HCT116 (cell line): ENCODE data around the gene WDR4. TPM values are rescaled to one million over a fixed set of nuclear protein-coding genes. Genes with fewer than 3 reads are reported as not detected.
A peak's percentile ranks its signal among the peaks of the same experiment; 100 is the strongest.

ENCODE experiments used
- ATAC-seq: fragments of 200-7000 bp; cut with Tn5 transposase; 2 replicates; pipeline ENCODE4 v1.9.1; 2020; ENCODE audit warnings: mild to moderate bottlenecking, moderate library complexity
- BruUV-seq: library from RNA; stranded (reverse); fragments of 400-500 nt; replicated peaks from 2 replicates; lab custom pipeline; 2021; lab: Mats Ljungman, UMichigan
- CTCF ChIA-PET: fragments of 300-600 bp; sonication (Branson Sonifier 250); formaldehyde crosslinking; loops from one replicate; lab custom pipeline; 2021; ENCODE audit warnings: antibody characterized with exemption; lab: Charles Lee
- POLR2A ChIA-PET: fragments of 300-600, 350-600 bp; sonication (Branson Sonifier 250); formaldehyde crosslinking; loops from one replicate; lab custom pipeline; 2021; ENCODE audit warnings: antibody characterized with exemption; lab: Charles Lee
- RAD21 ChIA-PET, 2 experiments: fragments of 300-600 bp; sonication (Branson Sonifier 250); formaldehyde crosslinking; loops; one replicate each; lab custom pipeline; 2023; ENCODE audit warnings: low total read pairs in 2 of 2; ENCODE audit not compliant: uncharacterized antibody in 2 of 2, unreplicated experiment in 2 of 2, low non-redundant PET in 1 of 2; lab: Charles Lee
- DNase-seq: peaks from one replicate; pipeline ENCODE4 v3.0.0-alpha.2; 2010; ENCODE audit warnings: low read depth, low spot score
- H2AFZ ChIP-seq: fragments of 200-600 bp; shearing (Covaris generic), sonication (generic); 2 replicates; pipeline ENCODE4 v1.6.1; 2017; ENCODE audit warnings: low read depth, mixed run types, mixed read lengths, antibody characterized with exemption, low read length; ENCODE audit not compliant: poor library complexity, severe bottlenecking
- H3K27ac ChIP-seq: 2 replicates; pipeline ENCODE4 v1.5.1; 2012; ENCODE audit warnings: low read depth, low read length
- H3K27me3 ChIP-seq: fragments of 200-600 bp; sonication (generic); 2 replicates; pipeline ENCODE4 v1.6.1; 2016; ENCODE audit warnings: mixed run types, low read length, mixed read lengths; ENCODE audit not compliant: insufficient read depth
- H3K36me3 ChIP-seq, 2 experiments: fragments of 200-500 bp in 1 of 2; fragments of 200-600 bp in 1 of 2; sonication (Bioruptor generic) in 1 of 2; sonication (generic) in 1 of 2; 2 replicates each; pipeline versions ENCODE4 v1.5.1 to v1.6.1; 2014 to 2016; ENCODE audit warnings: low read length in 2 of 2, inconsistent platforms in 1 of 2, mixed read lengths in 1 of 2, mixed run types in 1 of 2; ENCODE audit not compliant: insufficient read depth in 2 of 2, control insufficient read depth in 1 of 2
- H3K4me1 ChIP-seq, 2 experiments: fragments of 200-600 bp in 1 of 2; sonication (generic) in 1 of 2; 2 replicates each; pipeline versions ENCODE4 v1.5.1 to v1.6.1; 2012 to 2017; ENCODE audit warnings: low read length in 2 of 2, inconsistent platforms in 1 of 2, mild to moderate bottlenecking in 1 of 2, mixed read lengths in 1 of 2, mixed run types in 1 of 2, moderate library complexity in 1 of 2; ENCODE audit not compliant: insufficient read depth in 2 of 2, control insufficient read depth in 1 of 2
- H3K4me2 ChIP-seq: fragments of 200-600 bp; sonication (generic); 2 replicates; pipeline ENCODE4 v1.6.1; 2017; ENCODE audit warnings: mixed run types, low read length, mixed read lengths
- H3K4me3 ChIP-seq, 2 experiments: fragments of 200-600 bp in 1 of 2; sonication (generic) in 1 of 2; replicated peaks in 1 of 2; 2 replicates each; pipeline ENCODE4 v1.5.1; 2011 to 2016; ENCODE audit warnings: low read length in 2 of 2, control low read depth in 1 of 2, low read depth in 1 of 2, mild to moderate bottlenecking in 1 of 2, mixed read lengths in 1 of 2, mixed run types in 1 of 2
- H3K79me2 ChIP-seq: fragments of 200-600 bp; sonication (generic); 2 replicates; pipeline ENCODE4 v1.6.1; 2017; ENCODE audit warnings: mild to moderate bottlenecking, mixed run types, low read length, moderate library complexity, mixed read lengths; ENCODE audit not compliant: insufficient read depth
- H3K9ac ChIP-seq: fragments of 200-600 bp; sonication (generic); 2 replicates; pipeline ENCODE4 v1.6.1; 2016; ENCODE audit warnings: low read length, mixed read lengths
- H3K9me2 ChIP-seq: fragments of 200-600 bp; sonication (generic), shearing (Covaris generic); 2 replicates; pipeline ENCODE4 v1.6.1; 2017; ENCODE audit warnings: mixed run types, mild to moderate bottlenecking, moderate library complexity; ENCODE audit not compliant: insufficient read depth
- H3K9me3 ChIP-seq, 2 experiments: fragments of 200-500 bp in 1 of 2; fragments of 200-600 bp in 1 of 2; sonication (Bioruptor generic) in 1 of 2; sonication (generic) in 1 of 2; 2 replicates each; pipeline ENCODE4 v1.6.1; 2014 to 2017; ENCODE audit warnings: low read length in 2 of 2, mixed read lengths in 2 of 2, inconsistent platforms in 1 of 2, low read depth in 1 of 2, mild to moderate bottlenecking in 1 of 2, mixed run types in 1 of 2, moderate library complexity in 1 of 2; ENCODE audit not compliant: control insufficient read depth in 1 of 2, insufficient read depth in 1 of 2
- H4K20me1 ChIP-seq: fragments of 200-600 bp; sonication (generic), shearing (Covaris generic); 2 replicates; pipeline ENCODE4 v1.6.1; 2017; ENCODE audit warnings: mixed run types, mild to moderate bottlenecking, moderate library complexity; ENCODE audit not compliant: insufficient read depth
- CBX3 ChIP-seq: IDR thresholded peaks from 2 replicates; pipeline ENCODE4 v1.6.1; 2012; ENCODE audit warnings: low read depth
- RAD21 ChIP-seq: IDR thresholded peaks from 2 replicates; pipeline ENCODE4 v1.6.1; 2012; ENCODE audit warnings: low read depth, mild to moderate bottlenecking
- SIN3A ChIP-seq: IDR thresholded peaks from 2 replicates; pipeline ENCODE4 v1.6.1; 2012; ENCODE audit warnings: low read depth
- intact Hi-C: fragments of 100-400 bp; cut with micrococcal nuclease; formaldehyde crosslinking; loops from 2 replicates; pipeline ENCODE4 v1.10.0; 2022
- total RNA-seq: library from RNA; stranded (reverse); gene quantifications from one replicate; pipeline ENCODE4 v1.2.1, GENCODE V29; 2021; ENCODE audit not compliant: unreplicated experiment
- TF ChIP-seq, protein P1 (sequence below): IDR thresholded peaks from 2 replicates; pipeline ENCODE4 v1.6.1; 2012
- TF ChIP-seq, protein P2 (sequence below): IDR thresholded peaks from 2 replicates; pipeline ENCODE4 v1.6.1; 2012; ENCODE audit warnings: low read depth
- TF ChIP-seq, protein P3 (sequence below), 3 experiments: fragments of 200-600 bp in 1 of 3; sonication (generic) in 1 of 3; IDR thresholded peaks in 2 of 3; conservative IDR thresholded peaks in 1 of 3; 2 replicates each; pipeline ENCODE4 v1.5.1; 2012 to 2017; ENCODE audit warnings: low read depth in 2 of 3, low read length in 2 of 3, antibody characterized with exemption in 1 of 3, borderline replicate concordance in 1 of 3, control low read depth in 1 of 3, mild to moderate bottlenecking in 1 of 3, mixed read lengths in 1 of 3, mixed run types in 1 of 3, moderate library complexity in 1 of 3; ENCODE audit not compliant: insufficient read depth in 1 of 3

WDR4 gene
- total RNA-seq, 1 experiment from 2014 or later, result 34.8 TPM

DNA sequence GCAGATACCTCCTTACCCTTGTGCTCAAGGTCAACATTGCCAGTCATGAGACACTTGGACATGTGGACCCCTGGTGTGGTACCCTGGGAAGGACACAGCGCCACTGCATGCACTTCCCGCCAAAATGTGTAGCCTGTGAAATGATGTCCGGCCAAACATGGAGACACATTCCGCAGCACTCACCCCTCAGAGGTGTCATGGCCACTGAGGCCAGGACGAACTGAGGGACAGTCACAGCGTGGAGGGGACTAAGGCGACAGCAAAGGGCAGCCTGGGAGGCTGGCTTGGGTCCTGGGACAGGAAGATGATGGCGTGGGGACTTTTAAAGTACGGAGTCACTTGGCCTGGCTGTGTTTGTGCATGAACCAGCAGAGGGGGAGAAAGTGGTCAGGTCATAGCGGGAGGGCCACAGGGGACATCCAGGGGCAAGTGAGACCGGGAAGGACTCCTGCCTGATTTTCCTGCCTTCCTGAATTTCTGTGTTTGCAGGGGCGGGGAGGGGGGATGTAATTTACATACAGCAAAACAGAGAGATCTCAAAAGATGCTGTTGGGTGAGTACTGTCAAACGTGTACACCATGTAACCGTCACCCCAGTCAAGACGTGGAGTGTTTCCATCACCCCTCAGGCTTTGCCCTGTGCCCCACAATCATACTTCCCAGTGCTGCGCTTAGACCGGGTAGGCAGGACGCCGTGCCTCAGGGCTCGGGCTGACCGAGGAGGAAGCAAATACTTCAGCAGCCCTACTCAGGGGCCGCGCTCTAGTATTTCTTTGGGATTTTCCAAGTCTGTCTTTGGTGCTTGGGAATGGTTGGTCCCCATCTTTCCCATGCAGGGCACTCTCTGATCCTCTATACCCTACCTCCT, 45.2 kb downstream of the WDR4 start:
- H3K4me2 ChIP-seq, result no peak overlapping the region
- H3K4me1 ChIP-seq, result peaks cover 0 to 10% of the 10 kb centered on the region in 2 experiments; a peak in 1 of 4 replicates
- no peak overlapping the region for H2AFZ ChIP-seq
- no peak for TF ChIP-seq SIN3A
- TF ChIP-seq, protein P1, sequence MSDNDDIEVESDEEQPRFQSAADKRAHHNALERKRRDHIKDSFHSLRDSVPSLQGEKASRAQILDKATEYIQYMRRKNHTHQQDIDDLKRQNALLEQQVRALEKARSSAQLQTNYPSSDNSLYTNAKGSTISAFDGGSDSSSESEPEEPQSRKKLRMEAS, result 0 out of 2 replicates have a peak, but pooled peaks have one; percentile 11
- TF ChIP-seq, all 23 proteins: peak for 1
- no peaks in the 10 kb centered on the region for H3K79me2 ChIP-seq
- intact Hi-C loops, result loop anchor here (1.0 kb wide), 1 partner anchor 241 kb away; no protein-coding TSS in a partner anchor
- no peak overlapping the region for H3K9ac ChIP-seq
- no peak overlapping the region for H3K27ac ChIP-seq
- ChIA-PET RAD21 (interaction anchor here in 1 of 2 experiments (0.6 kb wide), 1 partner anchor 160 kb away, joined by 5 read pairs; no protein-coding TSS in a partner anchor), POLR2A (no interaction called here), CTCF (interaction anchor here (1.5 kb wide), 1 partner anchor 241 kb away, joined by 14 read pairs; no protein-coding TSS in a partner anchor)
- DNase-seq (no peak), ATAC-seq (peak; percentile 5; the same call in 1 of the 2 replicates)
- H3K9me2 ChIP-seq, result no peaks in the 10 kb centered on the region
- no TSS peak for BruUV-seq
- no peaks in the 10 kb centered on the region for H4K20me1 ChIP-seq
- H3K4me3 ChIP-seq, result no peak overlapping the region
- H3K36me3 ChIP-seq, result peaks cover 2 to 4% of the 10 kb centered on the region in 2 experiments; a peak in 1 of 4 replicates
- no peaks in the 10 kb centered on the region; a peak in 1 of 4 replicates for H3K9me3 ChIP-seq
- H3K27me3 ChIP-seq, result no peaks in the 10 kb centered on the region

DNA sequence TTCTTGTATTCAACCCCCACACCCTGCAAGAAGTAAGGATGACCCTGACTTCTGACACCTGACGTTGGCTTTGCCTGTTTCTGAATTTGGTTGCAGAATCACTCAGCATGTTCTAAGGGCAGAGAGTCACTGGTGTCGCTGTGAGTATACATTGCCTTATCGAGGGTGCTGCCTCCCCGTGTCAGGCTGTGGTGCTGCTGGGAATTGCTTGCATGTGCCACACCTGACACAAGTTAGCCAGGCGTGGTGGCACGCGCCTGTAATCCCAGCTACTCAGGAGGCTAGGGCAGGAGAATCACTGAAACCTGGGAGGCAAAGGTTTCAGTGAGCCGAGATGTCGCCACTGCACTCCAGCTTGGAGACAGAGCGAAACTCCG, 45.9 kb downstream of the WDR4 start:
- CTCF ChIA-PET, result interaction anchor here (1.5 kb wide), 1 partner anchor 240 kb away, joined by 14 read pairs; no protein-coding TSS in a partner anchor
- H3K4me3 ChIP-seq, result no peak overlapping the region
- H3K27me3 ChIP-seq, result no peaks in the 10 kb centered on the region
- peak; percentile 73 for ATAC-seq
- H3K79me2 ChIP-seq, result no peaks in the 10 kb centered on the region
- intact Hi-C loops, result loop anchor here (1.0 kb wide), 1 partner anchor 240 kb away; no protein-coding TSS in a partner anchor
- TF ChIP-seq, protein P2, sequence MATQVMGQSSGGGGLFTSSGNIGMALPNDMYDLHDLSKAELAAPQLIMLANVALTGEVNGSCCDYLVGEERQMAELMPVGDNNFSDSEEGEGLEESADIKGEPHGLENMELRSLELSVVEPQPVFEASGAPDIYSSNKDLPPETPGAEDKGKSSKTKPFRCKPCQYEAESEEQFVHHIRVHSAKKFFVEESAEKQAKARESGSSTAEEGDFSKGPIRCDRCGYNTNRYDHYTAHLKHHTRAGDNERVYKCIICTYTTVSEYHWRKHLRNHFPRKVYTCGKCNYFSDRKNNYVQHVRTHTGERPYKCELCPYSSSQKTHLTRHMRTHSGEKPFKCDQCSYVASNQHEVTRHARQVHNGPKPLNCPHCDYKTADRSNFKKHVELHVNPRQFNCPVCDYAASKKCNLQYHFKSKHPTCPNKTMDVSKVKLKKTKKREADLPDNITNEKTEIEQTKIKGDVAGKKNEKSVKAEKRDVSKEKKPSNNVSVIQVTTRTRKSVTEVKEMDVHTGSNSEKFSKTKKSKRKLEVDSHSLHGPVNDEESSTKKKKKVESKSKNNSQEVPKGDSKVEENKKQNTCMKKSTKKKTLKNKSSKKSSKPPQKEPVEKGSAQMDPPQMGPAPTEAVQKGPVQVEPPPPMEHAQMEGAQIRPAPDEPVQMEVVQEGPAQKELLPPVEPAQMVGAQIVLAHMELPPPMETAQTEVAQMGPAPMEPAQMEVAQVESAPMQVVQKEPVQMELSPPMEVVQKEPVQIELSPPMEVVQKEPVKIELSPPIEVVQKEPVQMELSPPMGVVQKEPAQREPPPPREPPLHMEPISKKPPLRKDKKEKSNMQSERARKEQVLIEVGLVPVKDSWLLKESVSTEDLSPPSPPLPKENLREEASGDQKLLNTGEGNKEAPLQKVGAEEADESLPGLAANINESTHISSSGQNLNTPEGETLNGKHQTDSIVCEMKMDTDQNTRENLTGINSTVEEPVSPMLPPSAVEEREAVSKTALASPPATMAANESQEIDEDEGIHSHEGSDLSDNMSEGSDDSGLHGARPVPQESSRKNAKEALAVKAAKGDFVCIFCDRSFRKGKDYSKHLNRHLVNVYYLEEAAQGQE, result no peak
- TF ChIP-seq, protein P1, result peak; percentile 40; the same call in 1 of the 2 replicates
- TF ChIP-seq RAD21, result peak; percentile 27; the same call in 1 of the 2 replicates
- TF ChIP-seq, protein P3, sequence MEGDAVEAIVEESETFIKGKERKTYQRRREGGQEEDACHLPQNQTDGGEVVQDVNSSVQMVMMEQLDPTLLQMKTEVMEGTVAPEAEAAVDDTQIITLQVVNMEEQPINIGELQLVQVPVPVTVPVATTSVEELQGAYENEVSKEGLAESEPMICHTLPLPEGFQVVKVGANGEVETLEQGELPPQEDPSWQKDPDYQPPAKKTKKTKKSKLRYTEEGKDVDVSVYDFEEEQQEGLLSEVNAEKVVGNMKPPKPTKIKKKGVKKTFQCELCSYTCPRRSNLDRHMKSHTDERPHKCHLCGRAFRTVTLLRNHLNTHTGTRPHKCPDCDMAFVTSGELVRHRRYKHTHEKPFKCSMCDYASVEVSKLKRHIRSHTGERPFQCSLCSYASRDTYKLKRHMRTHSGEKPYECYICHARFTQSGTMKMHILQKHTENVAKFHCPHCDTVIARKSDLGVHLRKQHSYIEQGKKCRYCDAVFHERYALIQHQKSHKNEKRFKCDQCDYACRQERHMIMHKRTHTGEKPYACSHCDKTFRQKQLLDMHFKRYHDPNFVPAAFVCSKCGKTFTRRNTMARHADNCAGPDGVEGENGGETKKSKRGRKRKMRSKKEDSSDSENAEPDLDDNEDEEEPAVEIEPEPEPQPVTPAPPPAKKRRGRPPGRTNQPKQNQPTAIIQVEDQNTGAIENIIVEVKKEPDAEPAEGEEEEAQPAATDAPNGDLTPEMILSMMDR (IDR thresholded peaks at IDR 0.05 in 2 of 3, conservative IDR thresholded peaks at IDR 0.05 in 1 of 3; ENCODE audit: borderline replicate concordance in 1 of 3, insufficient read depth in 1 of 3, low read depth in 2 of 3, low read length in 2 of 3), result peak; percentile 50 to 53 (median 51); a peak in 5 of 6 replicates
- TF ChIP-seq CBX3, result no peak
- peaks cover 0 to 10% of the 10 kb centered on the region in 2 experiments; a peak in 1 of 4 replicates for H3K4me1 ChIP-seq
- no peaks in the 10 kb centered on the region; a peak in 1 of 4 replicates for H3K9me3 ChIP-seq
- H4K20me1 ChIP-seq, result no peaks in the 10 kb centered on the region
- POLR2A ChIA-PET, result no interaction called here
- no peak overlapping the region for H3K9ac ChIP-seq
- no peak overlapping the region for H3K27ac ChIP-seq
- H3K36me3 ChIP-seq, result peaks cover 0 to 4% of the 10 kb centered on the region in 2 experiments; a peak in 1 of 4 replicates
- DNase-seq, result peak; percentile 10
- no peak overlapping the region for H2AFZ ChIP-seq
- no peaks in the 10 kb centered on the region for H3K9me2 ChIP-seq
- RAD21 ChIA-PET, result interaction anchor here in 1 of 2 experiments (0.6 to 0.8 kb wide), 2 partner anchors 160 to 240 kb away, joined by 4 to 5 read pairs; no protein-coding TSS in a partner anchor
- no TSS peak for BruUV-seq
- H3K4me2 ChIP-seq, result no peak overlapping the region
